KOPT-K1 (cell line): ENCODE results near the gene VAMP2.

Source experiments
- H3K27ac ChIP-seq: fragments of 200-600 bp; sonication (generic); 2 replicates; pipeline ENCODE4 v1.5.1; 2016; ENCODE audit warnings: antibody characterized with exemption, mild to moderate bottlenecking, low read depth, low read length; ENCODE audit not compliant: poor library complexity, severe bottlenecking
- H3K36me3 ChIP-seq: fragments of 200-600 bp; sonication (generic); 2 replicates; pipeline ENCODE4 v1.5.1; 2017; ENCODE audit warnings: antibody characterized with exemption, mild to moderate bottlenecking, low read length, moderate library complexity; ENCODE audit not compliant: insufficient read depth
- H3K9me3 ChIP-seq: fragments of 200-600 bp; sonication (generic); 2 replicates; pipeline ENCODE4 v1.5.1; 2017; ENCODE audit warnings: antibody characterized with exemption, low read length, mild to moderate bottlenecking; ENCODE audit not compliant: insufficient read depth, poor library complexity, severe bottlenecking

VAMP2 gene

DNA sequence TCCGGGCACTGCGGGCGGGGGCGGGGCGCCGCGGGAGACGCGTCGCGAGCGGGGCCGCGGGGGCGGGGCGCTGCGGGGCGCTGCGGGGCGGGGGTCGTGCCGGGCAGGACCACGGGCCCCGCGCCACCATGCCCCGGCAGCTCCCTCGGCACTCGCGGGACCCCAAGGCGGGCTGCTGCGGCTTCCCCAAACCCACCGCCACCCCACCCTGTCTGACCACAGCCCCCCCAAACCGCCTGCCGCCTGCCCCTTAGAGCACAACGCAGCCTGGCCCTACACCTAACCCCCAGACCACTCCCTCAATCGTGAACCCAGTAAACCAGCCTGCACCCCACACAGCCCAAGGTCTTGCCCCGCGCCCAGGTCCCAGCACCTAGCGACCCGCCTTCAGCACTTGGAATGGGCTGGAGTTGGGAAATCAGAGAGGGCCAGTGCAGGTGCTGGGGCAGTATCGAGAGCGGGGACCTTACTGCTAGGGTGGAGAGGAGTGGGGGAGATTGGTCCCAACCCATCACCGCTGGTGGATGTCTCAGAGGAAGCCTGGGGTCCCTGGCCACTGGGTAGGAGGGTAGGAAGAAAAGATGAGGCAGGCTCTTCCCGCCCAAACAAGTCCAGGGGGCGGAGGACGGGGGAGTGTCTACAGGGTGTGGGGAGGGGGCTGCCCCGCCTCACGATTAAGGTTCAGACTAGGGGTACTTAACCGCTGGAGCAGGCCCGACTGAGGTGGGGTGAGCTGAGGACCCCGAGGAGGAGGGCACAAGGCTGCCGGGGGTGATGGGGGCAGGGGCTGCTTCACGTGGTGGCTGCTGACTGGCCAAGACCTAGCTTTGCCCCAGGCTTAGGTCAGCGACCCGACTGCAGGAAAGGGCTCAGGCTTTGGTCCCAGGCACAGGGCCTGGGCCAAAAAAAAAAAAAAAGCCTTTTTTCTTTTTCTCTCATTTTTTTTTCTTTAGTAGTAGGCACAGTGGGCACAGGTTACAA lies 539 bp upstream of the VAMP2 start:
- H3K27ac ChIP-seq = peak overlapping the region; percentile 91
- H3K36me3 ChIP-seq = peaks cover 27% of the 10 kb centered on the region
- H3K9me3 ChIP-seq = no peaks in the 10 kb centered on the region

DNA sequence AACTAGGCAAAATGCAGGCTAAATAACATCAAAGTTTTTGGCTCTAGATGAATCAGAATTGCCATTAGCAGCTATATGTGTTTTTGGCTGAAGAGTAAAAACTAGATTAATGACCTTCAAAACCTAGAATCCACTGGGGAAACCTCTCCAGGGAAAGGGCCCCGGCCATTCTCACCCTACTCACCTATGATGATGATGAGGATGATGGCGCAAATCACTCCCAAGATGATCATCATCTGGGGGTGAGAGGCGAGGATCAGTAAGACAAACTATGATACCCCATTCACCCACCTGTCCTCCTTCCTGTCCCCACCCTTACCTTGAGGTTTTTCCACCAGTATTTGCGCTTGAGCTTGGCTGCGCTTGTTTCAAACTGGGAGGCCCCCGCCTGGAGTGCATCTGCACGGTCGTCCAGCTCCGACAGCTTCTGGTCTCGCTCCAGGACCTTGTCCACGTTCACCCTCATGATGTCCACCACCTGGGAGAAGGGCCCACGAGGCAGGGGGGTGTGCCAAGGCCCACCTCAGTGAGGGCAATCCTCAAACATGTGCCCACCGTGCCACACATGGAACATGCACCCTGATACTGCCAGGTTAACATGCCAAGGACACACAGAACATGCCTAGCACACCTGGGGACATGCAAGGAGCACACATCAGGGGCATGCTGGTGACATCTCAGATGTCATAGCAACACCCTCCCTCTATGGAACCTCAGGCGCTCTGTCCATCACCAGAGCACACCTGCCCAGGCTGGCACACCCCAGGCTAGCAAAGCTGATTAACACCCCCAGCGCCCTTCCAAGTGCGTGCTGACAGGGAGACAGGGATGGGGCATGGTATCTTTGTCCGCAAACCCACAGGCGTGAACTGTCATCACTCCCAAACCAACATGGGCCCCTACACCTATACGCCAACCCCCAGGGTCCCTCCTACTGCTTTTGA lies 1.2 kb downstream of the VAMP2 start:
- peaks cover 31% of the 10 kb centered on the region for H3K36me3 ChIP-seq
- H3K9me3 ChIP-seq = no peaks in the 10 kb centered on the region
- H3K27ac ChIP-seq = peak overlapping the region; percentile 91

DNA sequence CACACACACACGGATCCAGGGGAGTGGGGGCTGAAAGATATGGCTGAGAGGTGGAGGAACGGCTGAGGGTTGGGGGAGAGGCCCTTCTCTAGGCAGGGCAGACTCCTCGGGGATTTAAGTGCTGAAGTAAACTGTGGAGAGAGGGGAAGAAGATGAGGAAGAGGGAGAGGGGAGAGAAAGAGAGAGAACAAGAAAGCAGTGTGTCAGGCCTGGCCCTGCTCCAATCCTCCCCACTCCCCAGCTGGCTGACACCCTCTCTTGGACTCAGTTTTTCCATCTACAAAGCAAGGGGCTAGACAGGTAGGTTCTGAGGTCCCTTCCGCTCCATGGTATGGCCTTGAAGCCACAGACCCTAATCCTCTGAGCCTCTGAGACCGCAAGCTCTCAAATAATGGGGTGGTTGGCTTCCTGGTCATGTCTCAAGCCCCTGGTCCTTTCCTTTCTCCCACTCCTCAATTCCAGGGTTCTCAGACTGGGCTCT lies 2.0 kb downstream of the VAMP2 start:
- Histone ChIP-seq H3K27ac (no peak overlapping the region), H3K36me3 (peaks cover 31% of the 10 kb centered on the region), H3K9me3 (no peaks in the 10 kb centered on the region)

DNA sequence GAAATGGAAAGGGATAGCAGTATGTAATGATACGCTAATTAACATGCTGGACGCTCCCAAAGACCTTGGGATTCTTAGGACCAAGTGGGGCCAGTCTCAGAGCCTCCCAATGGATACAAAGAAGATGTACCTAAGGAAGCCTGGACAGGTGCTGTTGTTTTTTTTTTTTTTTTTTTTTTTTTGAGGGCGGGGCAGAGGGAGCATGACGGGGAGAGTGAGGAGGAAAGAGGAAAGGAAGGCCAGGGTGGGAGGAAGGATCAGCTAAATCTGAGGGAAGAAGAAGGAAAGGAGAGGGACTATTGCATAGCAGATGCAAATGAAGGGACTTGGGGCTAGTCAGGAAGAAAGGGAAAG lies 2.5 kb downstream of the VAMP2 start:
- Histone ChIP-seq H3K9me3 (no peaks in the 10 kb centered on the region), H3K27ac (no peak overlapping the region), H3K36me3 (peaks cover 31% of the 10 kb centered on the region)

DNA sequence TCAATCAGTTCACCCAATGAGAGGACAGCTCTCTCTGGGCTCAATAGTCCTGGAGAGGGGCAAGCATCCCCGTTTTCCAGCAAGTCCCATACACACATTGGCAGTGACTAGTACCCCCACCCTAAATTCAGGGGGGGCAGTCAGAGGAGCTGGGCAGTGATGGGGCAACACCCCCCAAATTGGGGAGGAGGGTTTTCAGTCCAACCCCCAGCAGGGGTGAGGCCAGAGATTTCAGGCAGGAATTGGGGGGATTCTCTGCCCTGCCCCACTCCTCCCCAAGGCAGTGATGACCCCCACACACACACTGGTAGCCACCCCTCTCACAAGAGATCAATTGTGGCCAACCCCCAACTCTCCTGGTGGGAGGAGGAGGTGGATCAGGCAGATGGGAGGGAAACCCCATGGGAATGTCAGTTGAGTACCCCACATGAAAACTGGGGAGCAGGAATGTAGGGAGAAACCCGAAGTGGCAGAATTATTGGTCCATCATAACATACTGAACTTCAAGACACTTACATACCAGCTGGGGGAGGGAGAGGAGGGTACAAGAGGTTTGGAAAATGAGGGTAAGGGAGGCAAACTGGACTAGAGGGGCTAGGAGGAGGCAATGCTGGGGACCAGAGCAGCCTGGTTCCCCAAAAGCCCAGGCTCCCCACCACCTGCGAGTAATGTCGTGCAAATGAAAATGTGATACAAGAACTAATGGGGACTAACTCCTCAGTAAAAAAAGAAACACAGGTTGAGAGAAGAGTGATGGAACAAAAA lies 3.1 kb downstream of the VAMP2 start:
- Histone ChIP-seq H3K36me3 (peaks cover 31% of the 10 kb centered on the region), H3K9me3 (no peaks in the 10 kb centered on the region), H3K27ac (no peak overlapping the region)

DNA sequence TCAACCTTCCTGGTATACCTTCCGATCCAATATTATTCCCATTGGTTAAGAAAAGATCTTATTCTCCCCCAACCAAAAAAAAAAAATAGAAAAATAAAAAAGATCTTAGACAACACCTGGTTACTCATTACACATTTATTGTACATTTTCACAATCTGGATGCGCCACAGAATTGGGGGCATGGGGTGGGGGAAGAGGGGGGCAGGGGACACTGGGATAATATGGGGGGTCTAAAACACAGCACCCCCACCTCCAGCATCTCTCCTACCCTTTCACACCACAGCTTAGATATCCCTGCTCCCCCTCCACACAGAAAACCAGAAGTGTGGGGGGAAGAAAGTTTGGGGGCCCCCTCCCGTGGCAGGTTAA lies 3.7 kb downstream of the VAMP2 start:
- H3K36me3 ChIP-seq = peaks cover 31% of the 10 kb centered on the region
- no peak overlapping the region for H3K27ac ChIP-seq
- H3K9me3 ChIP-seq = no peaks in the 10 kb centered on the region

DNA sequence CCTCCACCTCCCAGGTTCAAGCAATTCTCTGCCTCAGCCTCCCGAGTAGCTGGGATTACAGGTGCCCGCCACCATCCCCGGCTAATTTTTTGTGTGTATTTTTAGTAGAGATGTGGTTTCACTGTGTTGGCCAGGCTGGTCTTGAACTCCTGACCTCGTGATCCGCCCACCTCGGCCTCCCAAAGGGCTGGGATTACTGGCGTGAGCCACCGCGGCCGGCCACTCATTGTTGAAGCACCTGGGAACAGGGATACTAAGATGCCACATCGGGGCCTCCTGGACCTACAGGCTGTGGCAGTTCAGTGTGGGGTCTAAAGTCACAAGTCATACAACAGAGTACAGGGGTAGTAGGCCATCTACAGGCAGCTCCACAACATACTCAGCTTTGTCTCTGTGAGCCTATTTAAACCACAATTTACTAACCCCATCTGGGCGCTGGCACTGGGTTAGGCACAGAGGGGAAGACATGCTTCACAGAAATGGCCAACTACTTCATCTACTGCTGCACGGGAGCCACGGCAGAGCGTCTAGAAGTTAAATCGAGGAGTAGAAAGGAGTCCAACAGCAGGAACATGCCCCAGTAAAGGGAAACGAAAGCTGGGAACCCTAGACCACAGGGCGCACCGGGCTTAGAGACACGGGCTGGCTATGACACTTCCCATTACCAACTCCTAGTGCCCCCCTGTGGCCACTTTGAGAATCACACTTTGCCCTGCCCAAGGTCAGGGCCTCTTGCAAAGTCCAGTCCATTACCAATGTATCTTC lies 4.3 kb downstream of the VAMP2 start:
- H3K27ac ChIP-seq = peak overlapping the region; percentile 38
- H3K9me3 ChIP-seq = no peaks in the 10 kb centered on the region
- peaks cover 31% of the 10 kb centered on the region for H3K36me3 ChIP-seq

DNA sequence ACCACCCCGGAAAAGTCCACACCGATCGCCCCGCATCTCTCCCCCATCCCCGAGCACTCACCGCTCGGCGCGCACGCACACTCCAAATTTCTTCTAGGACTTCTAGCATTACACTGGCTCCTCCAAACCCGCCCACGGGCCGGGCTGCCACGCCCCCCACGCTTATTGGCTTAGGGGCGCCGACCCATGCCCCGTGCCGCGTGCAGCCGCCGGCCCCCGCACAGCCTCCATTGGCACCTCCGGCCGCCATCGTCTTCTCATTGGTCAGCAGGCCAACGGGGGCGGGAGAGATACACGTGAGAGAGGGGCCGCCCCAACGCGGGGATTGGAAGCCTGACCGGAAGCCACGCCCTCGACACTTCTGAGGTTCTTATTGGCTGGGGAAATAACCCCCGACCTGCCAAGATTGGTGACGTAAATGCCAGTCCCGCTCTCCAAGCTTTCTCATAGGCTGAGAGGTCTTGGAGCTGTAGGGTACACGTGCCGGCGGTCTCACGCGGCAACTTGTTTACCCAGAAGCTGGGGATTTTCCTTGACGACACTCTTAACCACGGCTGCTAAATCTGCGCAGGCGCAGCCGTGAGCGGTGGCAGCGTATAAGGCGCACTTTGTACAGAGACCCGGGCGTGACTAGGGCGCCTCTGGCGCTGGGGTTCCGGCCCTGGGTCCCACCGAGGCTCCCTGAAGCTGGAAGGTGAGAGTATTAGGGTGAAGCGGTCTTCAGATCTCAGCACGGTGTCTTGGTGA lies 6.3 kb downstream of the VAMP2 start:
- Histone ChIP-seq H3K9me3 (no peaks in the 10 kb centered on the region), H3K27ac (peak overlapping the region; percentile 66), H3K36me3 (peaks cover 29% of the 10 kb centered on the region)

DNA sequence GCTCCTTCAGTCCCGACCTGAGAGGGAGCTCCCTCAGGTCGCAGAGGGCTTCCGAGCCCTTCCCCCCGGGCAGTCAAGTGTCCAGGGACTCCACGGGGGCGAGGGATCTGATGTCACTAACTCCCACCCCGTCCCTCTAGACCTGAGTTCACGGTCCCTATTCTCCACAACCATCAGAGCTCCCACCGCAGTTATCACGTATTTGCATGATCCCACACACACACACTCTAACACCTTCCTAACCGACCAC lies 6.8 kb downstream of the VAMP2 start:
- H3K27ac ChIP-seq = peak overlapping the region; percentile 41
- no peaks in the 10 kb centered on the region for H3K9me3 ChIP-seq
- peaks cover 24% of the 10 kb centered on the region for H3K36me3 ChIP-seq

DNA sequence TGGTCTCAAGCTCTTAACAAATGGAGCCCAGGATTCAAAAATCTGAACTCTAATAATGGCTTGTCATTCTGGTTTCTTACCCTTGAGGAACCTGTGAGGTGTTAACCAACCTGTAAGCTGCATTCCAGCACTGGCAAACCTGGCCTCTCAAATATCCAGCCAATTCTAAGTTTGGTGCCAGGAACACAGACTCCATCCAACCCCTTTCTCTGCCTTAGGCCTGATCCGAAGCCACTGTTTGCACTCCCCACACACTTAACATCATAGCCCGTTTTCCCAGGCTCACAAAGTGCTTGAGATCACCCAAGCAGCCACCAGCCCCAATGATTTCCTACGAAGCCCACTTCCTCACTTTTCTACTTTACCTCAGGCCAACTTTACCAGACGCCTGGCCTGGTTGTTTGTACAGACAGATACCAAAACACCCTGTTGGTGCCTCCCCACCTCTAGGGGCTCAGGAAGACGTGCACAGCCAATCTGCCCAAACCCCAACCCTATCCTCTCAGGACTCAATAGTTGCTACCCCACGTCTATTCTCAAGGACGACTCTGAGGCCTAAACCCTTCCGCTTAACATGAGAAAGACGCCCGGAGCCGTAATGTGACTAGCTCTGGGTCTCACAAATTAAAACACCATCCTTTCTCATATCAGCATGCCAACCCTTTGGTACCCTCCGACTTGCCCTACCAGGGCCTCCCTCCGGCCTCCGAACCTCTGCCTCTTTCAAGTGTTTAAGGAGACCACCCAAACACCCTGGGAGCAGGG lies 7.3 kb downstream of the VAMP2 start:
- H3K27ac ChIP-seq = peak overlapping the region; percentile 41

DNA sequence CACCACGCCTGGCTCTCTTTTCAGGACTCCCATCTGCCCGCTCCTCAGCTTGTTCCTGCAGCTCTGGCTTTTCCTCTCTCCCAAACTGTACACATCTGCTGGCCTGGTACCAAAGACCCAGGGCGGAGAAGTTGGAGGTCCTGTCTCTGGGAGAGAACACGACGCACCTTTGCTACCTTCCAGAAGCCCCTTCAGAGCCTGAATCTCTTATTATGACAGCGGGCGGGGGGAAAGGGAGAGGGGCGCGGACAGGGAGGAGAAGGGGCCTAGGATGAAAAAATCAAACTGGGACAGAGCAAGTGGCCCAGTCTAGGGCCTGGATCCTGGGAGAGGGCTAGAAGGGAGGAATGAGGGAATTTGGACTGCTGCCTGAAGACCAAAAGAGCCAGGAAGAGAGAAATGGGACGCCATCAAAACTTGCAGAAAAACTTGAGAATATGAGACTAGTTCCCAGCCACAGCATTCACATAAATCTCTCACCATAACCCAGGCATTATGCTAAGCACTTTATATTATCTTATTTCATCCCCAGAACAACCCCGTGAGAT lies 8.1 kb downstream of the VAMP2 start:
- Histone ChIP-seq H3K9me3 (no peaks in the 10 kb centered on the region), H3K36me3 (peaks cover 16% of the 10 kb centered on the region), H3K27ac (peak overlapping the region; percentile 28)

More for the DNA sequence above, 7.3 kb downstream of the VAMP2 start:
- H3K36me3 ChIP-seq = peaks cover 19% of the 10 kb centered on the region
- H3K9me3 ChIP-seq = no peaks in the 10 kb centered on the region

DNA sequence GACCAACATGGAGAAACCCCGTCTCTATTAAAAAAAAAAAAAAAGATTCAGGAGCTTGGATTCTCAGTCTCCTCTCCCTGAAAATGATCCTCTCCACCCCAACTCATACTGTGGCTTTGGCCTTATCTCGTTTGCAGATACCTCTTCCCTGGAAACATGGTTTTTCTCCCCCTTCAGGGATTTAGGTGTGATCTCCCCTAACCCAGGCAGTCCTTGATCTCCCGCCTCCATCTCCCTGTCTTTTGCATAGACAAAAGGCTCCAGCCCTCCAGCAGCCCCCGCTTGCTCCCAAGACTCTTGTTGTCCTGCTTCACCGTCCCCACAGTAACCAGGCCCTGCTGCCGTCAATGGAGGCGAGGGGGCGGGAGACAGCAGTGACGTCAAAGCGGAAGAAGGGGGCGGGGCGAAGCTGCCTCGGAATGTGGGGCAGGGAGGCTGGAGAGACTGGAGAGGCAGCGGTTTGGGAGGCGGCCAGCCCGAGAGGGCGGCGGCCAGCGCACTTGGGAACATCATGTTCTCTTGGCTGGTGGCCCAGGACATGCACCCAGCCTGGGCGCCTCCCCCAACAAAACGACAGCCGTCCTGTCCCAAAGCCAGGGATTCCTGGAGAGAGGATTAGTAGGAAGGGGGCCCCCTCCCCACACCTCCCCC lies 8.7 kb downstream of the VAMP2 start:
- Histone ChIP-seq H3K27ac (peak overlapping the region; percentile 28), H3K36me3 (peaks cover 16% of the 10 kb centered on the region), H3K9me3 (no peaks in the 10 kb centered on the region)
